Measurements from ENCODE around the gene FRAS1. TPM values are rescaled to one million over a fixed set of nuclear protein-coding genes. Genes with fewer than 3 reads are reported as not detected.

The FRAS1 gene, protein sequence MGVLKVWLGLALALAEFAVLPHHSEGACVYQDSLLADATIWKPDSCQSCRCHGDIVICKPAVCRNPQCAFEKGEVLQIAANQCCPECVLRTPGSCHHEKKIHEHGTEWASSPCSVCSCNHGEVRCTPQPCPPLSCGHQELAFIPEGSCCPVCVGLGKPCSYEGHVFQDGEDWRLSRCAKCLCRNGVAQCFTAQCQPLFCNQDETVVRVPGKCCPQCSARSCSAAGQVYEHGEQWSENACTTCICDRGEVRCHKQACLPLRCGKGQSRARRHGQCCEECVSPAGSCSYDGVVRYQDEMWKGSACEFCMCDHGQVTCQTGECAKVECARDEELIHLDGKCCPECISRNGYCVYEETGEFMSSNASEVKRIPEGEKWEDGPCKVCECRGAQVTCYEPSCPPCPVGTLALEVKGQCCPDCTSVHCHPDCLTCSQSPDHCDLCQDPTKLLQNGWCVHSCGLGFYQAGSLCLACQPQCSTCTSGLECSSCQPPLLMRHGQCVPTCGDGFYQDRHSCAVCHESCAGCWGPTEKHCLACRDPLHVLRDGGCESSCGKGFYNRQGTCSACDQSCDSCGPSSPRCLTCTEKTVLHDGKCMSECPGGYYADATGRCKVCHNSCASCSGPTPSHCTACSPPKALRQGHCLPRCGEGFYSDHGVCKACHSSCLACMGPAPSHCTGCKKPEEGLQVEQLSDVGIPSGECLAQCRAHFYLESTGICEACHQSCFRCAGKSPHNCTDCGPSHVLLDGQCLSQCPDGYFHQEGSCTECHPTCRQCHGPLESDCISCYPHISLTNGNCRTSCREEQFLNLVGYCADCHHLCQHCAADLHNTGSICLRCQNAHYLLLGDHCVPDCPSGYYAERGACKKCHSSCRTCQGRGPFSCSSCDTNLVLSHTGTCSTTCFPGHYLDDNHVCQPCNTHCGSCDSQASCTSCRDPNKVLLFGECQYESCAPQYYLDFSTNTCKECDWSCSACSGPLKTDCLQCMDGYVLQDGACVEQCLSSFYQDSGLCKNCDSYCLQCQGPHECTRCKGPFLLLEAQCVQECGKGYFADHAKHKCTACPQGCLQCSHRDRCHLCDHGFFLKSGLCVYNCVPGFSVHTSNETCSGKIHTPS (N-terminal part only)
- total RNA-seq, result 5.8 and 6.2 TPM in 2 replicates

DNA sequence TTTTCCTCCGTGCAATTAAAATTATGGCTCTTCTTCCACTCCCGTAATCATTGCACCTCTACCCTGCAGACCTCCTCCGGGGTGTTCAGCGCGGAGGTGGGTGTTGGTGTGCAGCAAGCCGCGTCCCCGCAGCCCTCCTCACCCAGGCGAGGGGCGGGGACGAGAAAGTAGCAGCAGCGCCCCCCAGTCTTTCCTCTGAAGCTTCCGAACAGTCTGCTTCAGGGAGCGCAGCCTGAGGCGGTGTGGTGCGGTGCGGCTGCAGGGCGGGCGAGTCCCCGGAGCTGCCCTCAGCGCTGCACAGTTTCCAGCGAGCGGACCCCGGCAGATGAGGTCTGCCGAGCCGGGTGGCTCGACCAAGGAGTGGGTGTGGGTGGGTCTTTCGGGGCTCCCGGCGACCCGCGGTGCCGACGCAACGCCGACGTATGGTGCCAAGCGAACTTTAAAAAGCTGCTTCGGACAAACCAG, at the start of gene FRAS1:
Gene FRAS1 (plus strand): TSS at position 189 of the 465 bp plus-strand sequence. CDS start 687 bp downstream, outside the sequence.

DNA sequence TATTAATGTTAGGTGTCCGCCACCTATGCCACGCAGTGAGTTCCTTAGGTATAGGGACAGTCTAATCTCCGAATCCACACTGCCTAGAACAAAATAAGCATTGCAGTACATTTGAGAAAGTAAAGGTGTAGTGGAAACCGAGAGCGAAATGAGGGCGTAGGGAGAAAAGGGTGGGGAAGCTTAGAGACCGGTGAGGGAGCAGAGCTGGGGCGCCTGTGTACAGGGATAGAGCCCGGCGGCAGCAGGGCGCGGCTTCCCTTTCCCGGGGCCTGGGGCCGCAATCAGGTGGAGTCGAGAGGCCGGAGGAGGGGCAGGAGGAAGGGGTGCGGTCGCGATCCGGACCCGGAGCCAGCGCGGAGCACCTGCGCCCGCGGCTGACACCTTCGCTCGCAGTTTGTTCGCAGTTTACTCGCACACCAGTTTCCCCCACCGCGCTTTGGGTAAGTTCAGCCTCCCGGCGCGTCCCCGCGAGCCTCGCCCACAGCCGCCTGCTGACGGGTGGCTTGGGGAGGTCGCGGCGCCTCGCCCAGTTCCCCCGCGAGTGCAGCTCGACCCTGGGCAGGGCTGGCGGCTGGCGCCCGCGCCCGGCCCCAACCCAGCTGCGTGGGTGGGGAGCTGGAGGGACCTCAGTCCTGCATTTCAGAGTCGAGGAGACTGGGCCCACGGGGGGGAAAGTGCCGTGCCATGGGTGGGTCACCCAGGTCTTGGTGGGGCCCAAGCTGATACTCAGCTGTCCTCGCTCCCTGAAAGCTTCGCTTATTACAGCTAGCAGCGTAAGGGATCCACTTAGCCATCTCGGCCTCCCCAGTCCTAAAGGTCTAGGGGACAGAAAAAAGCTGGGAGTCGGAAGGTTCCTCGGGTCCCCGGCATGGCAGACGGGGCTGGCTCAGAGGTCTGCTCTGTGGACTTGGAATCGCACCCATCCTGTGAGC, 494.6 kb downstream of the FRAS1 start, which contains the start of gene ANXA3:
Gene ANXA3 (plus strand): TSS at position 351 of the 932 bp plus-strand sequence. CDS start 2,704 bp downstream, outside the sequence.

Other genes starting within 250 kb of the FRAS1 start
- 9.6 and 25.6 TPM in 2 replicates for gene CNOT6L, start 238.0 kb upstream of the FRAS1 start, total RNA-seq
- gene MRPL1, start 194.5 kb upstream of the FRAS1 start, total RNA-seq, result 37.8 and 39.6 TPM in 2 replicates